ENCODE data around the gene CXCR6. TPM values are rescaled to one million over a fixed set of nuclear protein-coding genes. Genes with fewer than 3 reads are reported as not detected.

The CXCR6 gene
- polyA plus RNA-seq, 1 of the 3 experiments (the other 2 are of a cell fraction) = not detected

GRCh38 chr3:45997942-45998341 lies 54.7 kb downstream of the CXCR6 start:
- Histone ChIP-seq H3K9ac (no peak overlapping the region), H3K4me3 (ENCODE audit: low read depth in 2 of 2, low read length in 1 of 2) (no peak overlapping the region), H3K79me2 (ENCODE audit: insufficient read depth) (no peaks in the 10 kb centered on the region), H3K4me2 (no peak overlapping the region), H3F3A (replicated peaks; ENCODE audit: insufficient read depth) (peaks cover 6% of the 10 kb centered on the region), H3K4me1 (ENCODE audit: control insufficient read depth in 1 of 2, insufficient read depth in 2 of 2, low read depth in 1 of 2, low read length in 1 of 2) (peaks cover 7 to 8% of the 10 kb centered on the region in 2 experiments; a peak in 2 of 4 replicates), H3K36me3 (replicated peaks in 1 of 2; ENCODE audit: control insufficient read depth in 1 of 2, insufficient read depth in 2 of 2, low read length in 1 of 2) (no peaks in the 10 kb centered on the region), H3K9me3 (no peaks in the 10 kb centered on the region), H2AFZ (ENCODE audit: low read depth) (no peak overlapping the region), H4K20me1 (ENCODE audit: insufficient read depth) (no peaks in the 10 kb centered on the region), H3K27me3 (ENCODE audit: insufficient read depth) (peaks cover 7% of the 10 kb centered on the region; the same call in 1 of the 2 replicates), H3K9me2 (no peaks in the 10 kb centered on the region), H3K27ac (ENCODE audit: low read depth in 2 of 2, low read length in 1 of 2) (no peak overlapping the region)
- CTCF ChIA-PET = interaction anchor here (1.7 kb wide), 1 partner anchor 59 kb away, joined by 4 read pairs; no protein-coding TSS in a partner anchor
- no peak for DNase-seq
- no peak for TF ChIP-seq EP300 (IDR thresholded peaks at IDR 0.05; ENCODE audit: borderline replicate concordance in 1 of 2, low read depth in 1 of 2, low read length in 1 of 2)
- TF ChIP-seq, protein P1, sequence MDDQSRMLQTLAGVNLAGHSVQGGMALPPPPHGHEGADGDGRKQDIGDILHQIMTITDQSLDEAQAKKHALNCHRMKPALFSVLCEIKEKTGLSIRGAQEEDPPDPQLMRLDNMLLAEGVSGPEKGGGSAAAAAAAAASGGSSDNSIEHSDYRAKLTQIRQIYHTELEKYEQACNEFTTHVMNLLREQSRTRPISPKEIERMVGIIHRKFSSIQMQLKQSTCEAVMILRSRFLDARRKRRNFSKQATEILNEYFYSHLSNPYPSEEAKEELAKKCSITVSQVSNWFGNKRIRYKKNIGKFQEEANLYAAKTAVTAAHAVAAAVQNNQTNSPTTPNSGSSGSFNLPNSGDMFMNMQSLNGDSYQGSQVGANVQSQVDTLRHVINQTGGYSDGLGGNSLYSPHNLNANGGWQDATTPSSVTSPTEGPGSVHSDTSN (IDR thresholded peaks at IDR 0.05) = no peak
- no peak for TF ChIP-seq ELF1 (IDR thresholded peaks at IDR 0.05)
- TF ChIP-seq TCF12 (IDR thresholded peaks at IDR 0.05) = no peak
- TF ChIP-seq RCOR1 (IDR thresholded peaks at IDR 0.05; ENCODE audit: low read length) = no peak
- WGBS (ENCODE audit: low lambda C conversion rate) = 54% methylated on average over 2 of the region's 2 CpGs
- POLR2A ChIA-PET = no interaction called here

Small RNA genes within 50 kb of the gene (small RNA-seq; reads per million reads assigned to genes)
- gene RF00019 = 0 reads per million in 7 experiments

Other genes starting within 250 kb of the CXCR6 start
- gene SLC6A20, start 146.9 kb upstream of the CXCR6 start, polyA plus RNA-seq (2012; rRNA removed) = not detected in 2 replicates
- 11.9 and 19.7 TPM in 2 replicates for gene LZTFL1, start 101.3 kb upstream of the CXCR6 start, polyA plus RNA-seq (2012; rRNA removed)
- not detected in 2 replicates for gene CCR9, start 56.9 kb upstream of the CXCR6 start, polyA plus RNA-seq (2012; rRNA removed)
- gene FYCO1, start 52.4 kb downstream of the CXCR6 start, polyA plus RNA-seq (2012; rRNA removed) = 5.5 and 5.7 TPM in 2 replicates
- not detected in 2 replicates for gene XCR1, start 84.0 kb downstream of the CXCR6 start, polyA plus RNA-seq (2012; rRNA removed)

All from SK-N-SH (cell line).